H9 (cell line): ENCODE data around the gene PDE1C. TPM values are rescaled to one million over a fixed set of nuclear protein-coding genes. Genes with fewer than 3 reads are reported as not detected.

ENCODE experiments used
- DNase-seq: peaks from one replicate; pipeline ENCODE4 v3.0.0-alpha.2; 2017
- H2AFZ ChIP-seq: one replicate; pipeline ENCODE4 v1.6.1; 2013; ENCODE audit warnings: mild to moderate bottlenecking, low read length, control low read depth, moderate library complexity
- H2AK5ac ChIP-seq: 2 replicates; pipeline ENCODE4 v1.6.1; 2013; ENCODE audit warnings: low read length, control low read depth, mixed read lengths; ENCODE audit not compliant: insufficient read length
- H2BK120ac ChIP-seq: one replicate; pipeline ENCODE4 v1.6.1; 2013; ENCODE audit warnings: low read depth, mild to moderate bottlenecking, low read length, control low read depth, inconsistent platforms; ENCODE audit not compliant: poor library complexity, severe bottlenecking
- H2BK12ac ChIP-seq: 2 replicates; pipeline ENCODE4 v1.6.1; 2013; ENCODE audit warnings: low read length, control low read depth, mixed read lengths, low read depth; ENCODE audit not compliant: insufficient read length
- H2BK15ac ChIP-seq: 2 replicates; pipeline ENCODE4 v1.6.1; 2013; ENCODE audit warnings: low read depth, low read length, control low read depth
- H2BK20ac ChIP-seq: one replicate; pipeline ENCODE4 v1.6.1; 2013; ENCODE audit warnings: low read depth, mild to moderate bottlenecking, low read length, control low read depth, inconsistent platforms; ENCODE audit not compliant: poor library complexity, severe bottlenecking
- H2BK5ac ChIP-seq: 2 replicates; pipeline ENCODE4 v1.6.1; 2013; ENCODE audit warnings: low read length, control low read depth, mixed read lengths; ENCODE audit not compliant: insufficient read length
- H3K14ac ChIP-seq: 2 replicates; pipeline ENCODE4 v1.6.1; 2013; ENCODE audit warnings: low read length, control low read depth; ENCODE audit not compliant: insufficient read depth
- H3K18ac ChIP-seq: 2 replicates; pipeline ENCODE4 v1.6.1; 2013; ENCODE audit warnings: low read depth, mild to moderate bottlenecking, mixed read lengths, low read length, control low read depth; ENCODE audit not compliant: insufficient read length
- H3K23ac ChIP-seq: 2 replicates; pipeline ENCODE4 v1.6.1; 2013; ENCODE audit warnings: low read length, control low read depth, mixed read lengths, low read depth; ENCODE audit not compliant: insufficient read length
- H3K23me2 ChIP-seq: 2 replicates; pipeline ENCODE4 v1.6.1; 2013; ENCODE audit warnings: low read depth, mild to moderate bottlenecking, mixed read lengths, low read length, control low read depth; ENCODE audit not compliant: insufficient read length, poor library complexity, severe bottlenecking
- H3K27ac ChIP-seq: 2 replicates; pipeline ENCODE4 v1.5.1; 2013; ENCODE audit warnings: low read length, control low read depth, mixed read lengths, low read depth; ENCODE audit not compliant: insufficient read length
- H3K27me3 ChIP-seq: 2 replicates; pipeline ENCODE4 v1.6.1; 2013; ENCODE audit warnings: low read length, control low read depth, inconsistent platforms; ENCODE audit not compliant: insufficient read depth
- H3K4ac ChIP-seq: 2 replicates; pipeline ENCODE4 v1.6.1; 2013; ENCODE audit warnings: low read depth, mild to moderate bottlenecking, control low read depth, inconsistent platforms, low read length, moderate library complexity
- H3K4me1 ChIP-seq: 2 replicates; pipeline ENCODE4 v1.6.1; 2013; ENCODE audit warnings: low read length, control low read depth, inconsistent platforms; ENCODE audit not compliant: insufficient read depth
- H3K4me2 ChIP-seq: 2 replicates; pipeline ENCODE4 v1.6.1; 2013; ENCODE audit warnings: low read length, control low read depth, mixed read lengths; ENCODE audit not compliant: insufficient read length, insufficient read depth
- H3K56ac ChIP-seq: 2 replicates; pipeline ENCODE4 v1.6.1; 2013; ENCODE audit warnings: low read depth, mild to moderate bottlenecking, mixed read lengths, low read length, control low read depth; ENCODE audit not compliant: insufficient read length
- H3K79me1 ChIP-seq: 2 replicates; pipeline ENCODE4 v1.6.1; 2013; ENCODE audit warnings: low read depth, mild to moderate bottlenecking, moderate library complexity, low read length, control low read depth, inconsistent platforms; ENCODE audit not compliant: insufficient read depth, poor library complexity, severe bottlenecking
- H3K79me2 ChIP-seq: 2 replicates; pipeline ENCODE4 v1.6.1; 2013; ENCODE audit warnings: low read length, control low read depth, inconsistent platforms; ENCODE audit not compliant: insufficient read depth
- H3K9ac ChIP-seq: 2 replicates; pipeline ENCODE4 v1.6.1; 2013; ENCODE audit warnings: low read length, control low read depth, mixed read lengths; ENCODE audit not compliant: insufficient read length; ENCODE audit errors: extremely low read depth
- H3K9me3 ChIP-seq: one replicate; pipeline ENCODE4 v1.6.1; 2013; ENCODE audit warnings: low read depth, low read length, inconsistent platforms; ENCODE audit not compliant: control insufficient read depth
- H3T11ph ChIP-seq: one replicate; pipeline ENCODE4 v1.6.1; 2013; ENCODE audit warnings: mild to moderate bottlenecking, low read length, control low read depth, inconsistent platforms
- H4K20me1 ChIP-seq: one replicate; pipeline ENCODE4 v1.6.1; 2013; ENCODE audit not compliant: control insufficient read depth, insufficient read length, insufficient read depth
- H4K5ac ChIP-seq: 2 replicates; pipeline ENCODE4 v1.6.1; 2013; ENCODE audit warnings: low read depth, mild to moderate bottlenecking, mixed read lengths, low read length, control low read depth; ENCODE audit not compliant: insufficient read length
- H4K8ac ChIP-seq: replicated peaks from 2 replicates; pipeline ENCODE4 v1.6.1; 2013; ENCODE audit warnings: low read length, control low read depth, mixed read lengths, low read depth; ENCODE audit not compliant: insufficient read length
- H4K91ac ChIP-seq: 2 replicates; pipeline ENCODE4 v1.6.1; 2013; ENCODE audit warnings: low read depth, mild to moderate bottlenecking, moderate library complexity, mixed read lengths, low read length, control low read depth; ENCODE audit not compliant: insufficient read length
- H3K27ac Mint-ChIP-seq, 3 experiments: 2 replicates in 2 of 3; 3 replicates in 1 of 3; pipeline ENCODE4 v1.8.0; 2020 to 2021; ENCODE audit warnings: mixed read lengths in 3 of 3, mild to moderate bottlenecking in 1 of 3, moderate library complexity in 1 of 3
- H3K27me3 Mint-ChIP-seq: 2 replicates; pipeline ENCODE4 v1.8.0; 2021; ENCODE audit warnings: low read depth, mild to moderate bottlenecking, moderate library complexity, mixed read lengths
- H3K36me3 Mint-ChIP-seq, 3 experiments: 2 replicates in 2 of 3; 3 replicates in 1 of 3; pipeline ENCODE4 v1.8.0; 2020 to 2021; ENCODE audit warnings: low read depth in 3 of 3, mixed read lengths in 3 of 3; ENCODE audit not compliant: insufficient read depth in 1 of 3
- H3K4me1 Mint-ChIP-seq, 2 experiments: 2 replicates each; pipeline ENCODE4 v1.8.0; 2020; ENCODE audit warnings: mixed read lengths in 2 of 2
- H3K4me3 Mint-ChIP-seq, 2 experiments: 2 replicates in 1 of 2; 3 replicates in 1 of 2; pipeline ENCODE4 v1.8.0; 2020 to 2021; ENCODE audit warnings: mild to moderate bottlenecking in 2 of 2, mixed read lengths in 2 of 2, moderate library complexity in 1 of 2
- H3K9me3 Mint-ChIP-seq, 2 experiments: 2 replicates in 1 of 2; 3 replicates in 1 of 2; pipeline ENCODE4 v1.8.0; 2020; ENCODE audit warnings: mild to moderate bottlenecking in 2 of 2, mixed read lengths in 2 of 2, moderate library complexity in 1 of 2
- CTCF ChIP-seq: fragments of 200-600 bp; sonication (generic); conservative IDR thresholded peaks from 3 replicates; pipeline ENCODE4 v1.8.0; 2021; ENCODE audit warnings: antibody characterized with exemption, mild to moderate bottlenecking
- WGBS: extraction: QIAGEN DNeasy Blood & Tissue Kit; methylation state at CpG from one replicate; pipeline ENCODE4 v1.1.7; 2013; ENCODE audit warnings: missing lambda C conversion rate, low lambda C conversion rate, mixed read lengths; ENCODE audit not compliant: insufficient read length; ENCODE audit errors: extremely low coverage; 5-methylcytosine and 5-hydroxymethylcytosine counted together
- total RNA-seq: library from RNA; stranded (reverse); gene quantifications from 2 replicates; pipeline ENCODE4 v1.2.1, GENCODE V29; 2021

Gene PDE1C
- total RNA-seq, 1 experiment from 2014 or later: 0.17 TPM

GRCh38 chr7:31919678-31920369 lies 150.4 kb downstream of the PDE1C start:
- Histone ChIP-seq H2BK5ac (no peak overlapping the region), H3K9me3 (no peaks in the 10 kb centered on the region), H2AFZ (no peak overlapping the region), H2BK15ac (no peak overlapping the region), H3K18ac (no peak overlapping the region), H2AK5ac (no peak overlapping the region), H3K14ac (no peak overlapping the region), H3K56ac (no peak overlapping the region), H4K5ac (no peak overlapping the region), H4K8ac (no peak overlapping the region), H3K4me1 (no peaks in the 10 kb centered on the region), H3T11ph (no peak overlapping the region), H2BK12ac (no peak overlapping the region), H3K79me2 (no peaks in the 10 kb centered on the region), H3K4me2 (no peak overlapping the region), H3K79me1 (no peaks in the 10 kb centered on the region), H4K91ac (no peak overlapping the region), H4K20me1 (no peaks in the 10 kb centered on the region), H2BK20ac (no peak overlapping the region), H3K23me2 (no peaks in the 10 kb centered on the region), H3K4ac (no peak overlapping the region), H3K27ac (no peak overlapping the region), H2BK120ac (no peak overlapping the region), H3K23ac (no peak overlapping the region), H3K27me3 (no peaks in the 10 kb centered on the region), H3K9ac (no peak overlapping the region)
- TF ChIP-seq CTCF: no peak
- Mint-ChIP-seq H3K36me3 (no peaks in the 10 kb centered on the region), H3K4me1 (0 out of 4 replicates have a peak, but pooled peaks cover 0 to 3% of the 10 kb centered on the region in 2 experiments), H3K9me3 (no peaks in the 10 kb centered on the region), H3K27ac (no peak overlapping the region; a peak in 1 of 7 replicates), H3K4me3 (no peak overlapping the region), H3K27me3 (peaks cover 17% of the 10 kb centered on the region)
- no peak for DNase-seq
- no CpG with 5 or more reads among the region's 3 CpGs for WGBS
